Bronchial epithelial cell (primary cell): ENCODE measurements around the gene SLFN11. TPM values are rescaled to one million over a fixed set of nuclear protein-coding genes. Genes with fewer than 3 reads are reported as not detected.
A peak's percentile ranks its signal among the peaks of the same experiment; 100 is the strongest.

Experiments used
- DNase-seq: peaks from one replicate; pipeline ENCODE4 v3.0.0-alpha.2; 2010; ENCODE audit warnings: low read depth
- FAIRE-seq: peaks from 2 replicates; lab custom pipeline; 2011; peaks lifted over from hg19 to GRCh38; lab: Jason Lieb, UNC
- H3K27me3 ChIP-seq: 2 replicates; pipeline ENCODE4 v1.5.1; 2011; ENCODE audit warnings: low read length; ENCODE audit not compliant: control insufficient read depth, insufficient read depth
- H3K36me3 ChIP-seq: 2 replicates; pipeline ENCODE4 v1.5.1; 2011; ENCODE audit warnings: low read length; ENCODE audit not compliant: control insufficient read depth, insufficient read depth
- H3K4me3 ChIP-seq: 2 replicates; pipeline ENCODE4 v1.5.1; 2011; ENCODE audit warnings: mild to moderate bottlenecking, low read depth, low read length, control low read depth
- total RNA-seq: library from RNA; depleted of rRNA; stranded (reverse); fragments of >200 nt; gene quantifications from 2 replicates; pipeline ENCODE4 v1.2.1, GENCODE V29; 2014
- TF ChIP-seq, protein P1 (sequence below): IDR thresholded peaks from 2 replicates; pipeline ENCODE4 v1.5.1; 2011; ENCODE audit warnings: mild to moderate bottlenecking, moderate library complexity, low read length, control low read depth, inconsistent platforms; ENCODE audit not compliant: insufficient read depth, severe bottlenecking

Gene SLFN11
- total RNA-seq, 1 donor from 2014 or later: 6.1 TPM

DNA sequence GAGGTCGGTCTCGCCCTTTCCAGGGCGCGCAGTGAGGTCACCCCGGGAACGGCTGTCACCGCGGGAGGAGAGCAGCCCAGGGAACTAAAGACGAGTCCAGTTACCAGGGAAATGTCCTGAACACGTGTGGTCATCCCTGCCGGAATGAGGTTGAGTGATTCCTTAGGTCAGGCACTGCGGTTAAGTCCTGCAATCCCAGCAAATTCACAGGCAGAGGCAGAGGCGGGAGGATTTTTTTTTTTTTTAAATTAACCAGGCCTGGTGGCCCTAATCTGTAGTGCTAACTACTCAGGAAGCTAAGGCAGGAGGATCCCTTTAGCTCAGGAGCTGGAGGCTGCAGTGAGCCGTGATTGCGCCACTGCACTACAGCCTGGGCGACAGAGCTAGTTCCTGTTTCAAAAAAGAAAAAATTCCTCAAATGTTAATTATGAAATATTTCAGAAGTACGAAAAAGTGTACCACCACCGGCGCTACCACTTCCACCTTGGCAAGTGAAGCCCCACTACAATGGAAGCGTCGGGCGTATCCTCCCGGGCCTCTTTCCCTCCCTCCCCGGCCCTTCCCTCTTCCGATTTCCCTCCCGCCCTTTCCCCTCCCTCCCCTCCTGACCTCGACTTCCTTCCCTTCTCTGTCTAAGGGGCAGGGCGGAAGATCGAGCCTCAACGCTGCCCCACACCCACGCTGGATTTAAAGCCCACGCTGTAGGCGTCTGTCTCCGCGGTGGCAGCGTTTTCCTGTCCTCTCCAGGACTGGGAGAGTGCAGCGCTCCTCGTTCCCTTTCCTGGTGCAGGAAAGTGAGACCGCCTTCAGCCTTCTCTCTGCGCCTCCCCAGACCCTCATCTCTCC is 27.3 kb downstream of the SLFN11 start:
- no peak for FAIRE-seq
- H3K27me3 ChIP-seq: peaks cover 16% of the 10 kb centered on the region
- TF ChIP-seq, protein P1, sequence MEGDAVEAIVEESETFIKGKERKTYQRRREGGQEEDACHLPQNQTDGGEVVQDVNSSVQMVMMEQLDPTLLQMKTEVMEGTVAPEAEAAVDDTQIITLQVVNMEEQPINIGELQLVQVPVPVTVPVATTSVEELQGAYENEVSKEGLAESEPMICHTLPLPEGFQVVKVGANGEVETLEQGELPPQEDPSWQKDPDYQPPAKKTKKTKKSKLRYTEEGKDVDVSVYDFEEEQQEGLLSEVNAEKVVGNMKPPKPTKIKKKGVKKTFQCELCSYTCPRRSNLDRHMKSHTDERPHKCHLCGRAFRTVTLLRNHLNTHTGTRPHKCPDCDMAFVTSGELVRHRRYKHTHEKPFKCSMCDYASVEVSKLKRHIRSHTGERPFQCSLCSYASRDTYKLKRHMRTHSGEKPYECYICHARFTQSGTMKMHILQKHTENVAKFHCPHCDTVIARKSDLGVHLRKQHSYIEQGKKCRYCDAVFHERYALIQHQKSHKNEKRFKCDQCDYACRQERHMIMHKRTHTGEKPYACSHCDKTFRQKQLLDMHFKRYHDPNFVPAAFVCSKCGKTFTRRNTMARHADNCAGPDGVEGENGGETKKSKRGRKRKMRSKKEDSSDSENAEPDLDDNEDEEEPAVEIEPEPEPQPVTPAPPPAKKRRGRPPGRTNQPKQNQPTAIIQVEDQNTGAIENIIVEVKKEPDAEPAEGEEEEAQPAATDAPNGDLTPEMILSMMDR: no peak
- DNase-seq: peak; percentile 13
- H3K4me3 ChIP-seq: peak overlapping the region; percentile 36
- no peaks in the 10 kb centered on the region for H3K36me3 ChIP-seq

DNA sequence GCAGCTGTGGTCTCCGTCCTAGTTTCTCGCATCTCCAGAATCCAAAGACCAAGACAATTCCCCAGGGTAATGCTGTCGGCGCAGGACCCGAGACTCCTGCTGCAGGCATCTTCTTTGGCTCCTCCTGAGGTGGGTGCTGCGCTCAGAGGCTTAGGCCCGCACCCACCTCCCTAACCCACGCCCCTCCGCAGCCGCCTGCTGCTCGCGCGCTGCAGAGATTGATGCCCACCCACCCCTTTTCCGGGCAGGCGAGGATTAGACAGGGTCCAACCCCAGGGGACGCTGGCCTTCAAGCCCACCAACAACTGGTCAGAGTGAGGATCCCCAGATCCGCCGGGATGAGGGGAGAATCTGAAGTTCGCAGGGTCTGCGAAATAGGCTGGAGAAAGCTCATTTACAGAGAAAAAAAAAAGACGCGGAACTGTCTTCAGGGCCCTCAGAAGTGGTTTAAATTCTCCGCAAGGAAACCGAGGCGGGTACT is 27.9 kb downstream of the SLFN11 start:
- FAIRE-seq: no peak

DNA sequence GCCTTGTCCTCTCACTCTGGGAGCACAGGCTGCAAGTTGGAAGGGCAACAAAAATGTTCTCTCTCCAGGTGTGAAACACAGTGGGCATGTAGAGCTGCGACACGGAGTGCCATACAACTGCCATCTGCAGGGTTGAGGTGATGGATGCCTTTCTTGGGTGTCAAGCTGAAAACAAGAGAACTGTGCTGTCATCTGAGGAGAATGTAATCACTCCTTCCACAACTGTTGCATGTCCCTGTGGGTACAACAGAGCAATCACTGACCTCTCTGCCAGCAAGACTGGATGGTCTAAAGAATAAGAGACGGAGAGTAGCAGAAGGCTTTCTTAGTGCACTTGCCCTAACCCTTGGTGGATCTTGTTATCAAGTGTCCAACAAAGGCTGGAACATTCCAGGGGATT is 29.2 kb downstream of the SLFN11 start:
- Histone ChIP-seq H3K27me3 (peaks cover 13% of the 10 kb centered on the region), H3K4me3 (no peak overlapping the region), H3K36me3 (no peaks in the 10 kb centered on the region)
- FAIRE-seq (peak; percentile 70), DNase-seq (no peak)
- TF ChIP-seq, protein P1: no peak

More for the DNA sequence above, 27.9 kb downstream of the SLFN11 start:
- Histone ChIP-seq H3K4me3 (no peak overlapping the region), H3K36me3 (no peaks in the 10 kb centered on the region), H3K27me3 (peaks cover 13% of the 10 kb centered on the region)
- no peak for DNase-seq
- TF ChIP-seq, protein P1: no peak

GRCh38 chr17:35342276-35342675 is 31.1 kb downstream of the SLFN11 start:
- FAIRE-seq (no peak), DNase-seq (no peak)
- TF ChIP-seq, protein P1: no peak
- peaks cover 15% of the 10 kb centered on the region for H3K27me3 ChIP-seq
- no peak overlapping the region for H3K4me3 ChIP-seq
- H3K36me3 ChIP-seq: no peaks in the 10 kb centered on the region

DNA sequence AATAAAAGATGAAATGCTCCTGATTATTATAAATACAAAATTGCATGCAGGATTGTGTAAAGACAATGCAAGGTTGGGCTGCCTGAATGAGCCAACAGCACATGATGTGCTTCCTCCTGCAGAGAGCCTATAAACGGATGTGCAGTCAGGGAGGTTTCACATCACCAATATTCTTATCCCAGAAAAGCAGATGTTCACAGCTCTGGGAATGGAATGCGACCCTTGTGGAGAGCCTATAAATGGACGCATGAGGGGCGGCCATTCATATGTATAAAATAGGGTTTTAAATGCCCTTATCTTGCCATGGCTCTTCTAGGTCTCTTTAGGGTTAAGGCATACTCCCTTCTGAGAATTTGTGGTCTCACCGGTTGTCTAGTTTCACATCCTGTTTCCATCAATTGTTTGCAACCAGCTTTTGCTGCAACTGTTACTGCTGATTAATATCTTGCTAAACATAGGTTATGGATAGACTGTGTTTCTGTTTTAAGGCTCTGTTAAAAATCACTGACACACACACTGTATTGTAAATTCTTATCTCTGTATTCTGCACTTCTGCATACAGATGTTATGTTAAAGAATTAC is 31.9 kb downstream of the SLFN11 start:
- H3K27me3 ChIP-seq: peaks cover 12% of the 10 kb centered on the region
- FAIRE-seq (no peak), DNase-seq (no peak)
- no peak overlapping the region for H3K4me3 ChIP-seq
- no peaks in the 10 kb centered on the region for H3K36me3 ChIP-seq
- TF ChIP-seq, protein P1: no peak
